WI38 (cell line): ENCODE results near the gene HID1.
"Not testable (repeated sequence)": the region's sequence is repeated elsewhere in the genome, so short reads cannot be mapped to it uniquely, and the experiment has no call there.

ENCODE experiments used
- H3K4me3 ChIP-seq: 2 replicates; pipeline ENCODE4 v1.5.1; 2011; ENCODE audit warnings: low read depth, mild to moderate bottlenecking, control low read depth, low read length
- CTCF ChIP-seq: IDR thresholded peaks from 2 replicates; pipeline ENCODE4 v1.5.1; 2012; ENCODE audit warnings: low read depth, mild to moderate bottlenecking, control low read depth, low read length

The HID1 gene

GRCh38 chr17:74907012-74907411 is 65.5 kb downstream of the HID1 start:
- H3K4me3 ChIP-seq: no peak overlapping the region
- TF ChIP-seq CTCF: no peak

GRCh38 chr17:74906214-74906793 is 66.3 kb downstream of the HID1 start:
- not testable (repeated sequence) for H3K4me3 ChIP-seq

GRCh38 chr17:74904687-74905409 is 67.7 kb downstream of the HID1 start:
- no peak overlapping the region for H3K4me3 ChIP-seq
- no peak for TF ChIP-seq CTCF

GRCh38 chr17:74903671-74904070 is 68.9 kb downstream of the HID1 start:
- TF ChIP-seq CTCF: no peak
- H3K4me3 ChIP-seq: no peak overlapping the region

GRCh38 chr17:74903034-74903433 is 69.5 kb downstream of the HID1 start:
- no peak overlapping the region for H3K4me3 ChIP-seq
- TF ChIP-seq CTCF: no peak

- H3K4me3 ChIP-seq: no peak overlapping the region
- TF ChIP-seq CTCF: no peak
These were observed 71.0 kb downstream of the HID1 start for GRCh38 chr17:74901353-74902135.
